Left ventricle myocardium inferior (tissue), 1 donor: ENCODE results near the gene RAD51AP1. TPM values are rescaled to one million over a fixed set of nuclear protein-coding genes. Genes with fewer than 3 reads are reported as not detected.

ENCODE experiments used
- DNase-seq: peaks from one replicate; pipeline ENCODE4 v3.0.0-alpha.2; 2020
- H3K27ac ChIP-seq: fragments of 200-600 bp; replicated peaks from 2 replicates; pipeline ENCODE4 v1.8.0; 2021
- H3K27me3 ChIP-seq: fragments of 200-600 bp; 2 replicates; pipeline ENCODE4 v1.8.0; 2021; ENCODE audit warnings: low read depth
- H3K36me3 ChIP-seq: fragments of 200-600 bp; 2 replicates; pipeline ENCODE4 v1.8.0; 2021
- H3K4me1 ChIP-seq: fragments of 200-600 bp; 2 replicates; pipeline ENCODE4 v1.8.0; 2021
- H3K4me3 ChIP-seq: fragments of 200-600 bp; 2 replicates; pipeline ENCODE4 v1.8.0; 2021; ENCODE audit warnings: mild to moderate bottlenecking, moderate library complexity
- H3K9me3 ChIP-seq: fragments of 200-600 bp; replicated peaks from 2 replicates; pipeline ENCODE4 v1.8.0; 2021
- intact Hi-C: fragments of 100-400 bp; cut with micrococcal nuclease; formaldehyde crosslinking; loops from one replicate; pipeline ENCODE4 v1.11.0; 2022
- long read RNA-seq: library from polyadenylated mRNA; unstranded; transcript quantifications from one replicate; pipeline ENCODE4 v2.0.0, GENCODE V29; 2021
- total RNA-seq: library from RNA; stranded (reverse); fragmentation: NEBNext Ultra II Directional; extraction: Animal tissue kit (Norgen Biotek cat#: 25700); gene quantifications from one replicate; pipeline ENCODE4 v1.2.1, GENCODE V29; 2021
- TF ChIP-seq, protein P1 (sequence below): fragments of 200-600 bp; IDR thresholded peaks from 2 replicates; pipeline ENCODE4 v1.8.0; 2021; ENCODE audit warnings: antibody characterized with exemption, mild to moderate bottlenecking, borderline replicate concordance
- donor health status: DM: no; HTN: yes; CAD: no; lungs with severe emphysema.

Gene RAD51AP1, protein sequence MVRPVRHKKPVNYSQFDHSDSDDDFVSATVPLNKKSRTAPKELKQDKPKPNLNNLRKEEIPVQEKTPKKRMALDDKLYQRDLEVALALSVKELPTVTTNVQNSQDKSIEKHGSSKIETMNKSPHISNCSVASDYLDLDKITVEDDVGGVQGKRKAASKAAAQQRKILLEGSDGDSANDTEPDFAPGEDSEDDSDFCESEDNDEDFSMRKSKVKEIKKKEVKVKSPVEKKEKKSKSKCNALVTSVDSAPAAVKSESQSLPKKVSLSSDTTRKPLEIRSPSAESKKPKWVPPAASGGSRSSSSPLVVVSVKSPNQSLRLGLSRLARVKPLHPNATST
- total RNA-seq, result 1.2 TPM
- long read RNA-seq, result 0 reads

DNA sequence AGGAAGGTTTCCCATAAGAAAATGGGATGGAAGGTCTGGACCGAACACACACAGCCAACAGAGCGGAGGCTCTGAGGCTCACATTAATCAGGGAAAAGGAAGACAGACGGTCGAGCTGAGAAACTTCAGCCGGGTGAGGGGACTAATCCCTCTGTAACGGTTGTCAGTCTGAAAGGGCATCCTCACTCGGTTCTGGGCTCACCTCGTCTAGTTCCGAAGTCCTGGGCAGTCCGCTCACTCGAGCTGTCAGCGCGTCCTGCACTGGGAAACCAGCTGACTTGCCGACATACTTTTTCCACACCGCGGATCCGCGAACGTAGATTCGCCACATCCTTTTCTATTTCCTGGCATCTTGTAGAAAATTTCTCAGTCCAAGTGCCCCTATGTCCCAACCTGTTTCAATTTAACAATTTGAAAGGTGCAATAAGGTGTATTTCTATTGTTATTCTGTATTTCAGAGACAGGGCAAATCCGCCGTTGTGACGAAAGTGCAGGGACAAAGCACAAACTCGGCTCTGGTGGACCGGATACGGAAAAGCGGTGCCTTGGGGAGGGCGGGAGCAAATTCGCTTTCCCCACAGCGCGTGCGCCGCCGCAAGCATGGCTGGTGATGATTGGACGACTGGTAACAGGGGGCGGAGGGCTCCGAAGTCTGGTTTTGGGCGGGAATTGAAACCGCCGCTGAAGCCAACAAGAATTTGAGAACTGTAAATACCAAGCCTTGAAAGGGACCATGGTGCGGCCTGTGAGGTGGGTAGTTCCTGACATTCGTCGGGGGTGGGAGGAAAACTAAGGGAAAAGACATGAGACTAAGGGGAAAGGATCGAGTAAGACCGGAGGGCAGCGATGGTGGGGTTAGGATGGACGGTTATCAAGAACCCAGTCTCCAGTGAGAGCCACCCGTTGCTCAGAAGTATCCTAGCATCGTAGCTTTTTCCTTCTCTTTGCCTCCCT lies at the start of gene RAD51AP1:
Gene RAD51AP1 (plus strand): TSS at position 684 of the 954 bp plus-strand sequence. CDS start 50 bp downstream, at position 734.
- Histone ChIP-seq H3K4me3 (peak within 1 kb of the TSS; percentile 78), H3K27ac (peak within 1 kb of the TSS; percentile 96), H3K27me3 (no peaks in the 10 kb centered on the region), H3K9me3 (no peaks in the 10 kb centered on the region), H3K36me3 (peaks cover 18% of the 10 kb centered on the region), H3K4me1 (peaks cover 26% of the 10 kb centered on the region)
- intact Hi-C loops, result no loop called here
- TF ChIP-seq, protein P1, sequence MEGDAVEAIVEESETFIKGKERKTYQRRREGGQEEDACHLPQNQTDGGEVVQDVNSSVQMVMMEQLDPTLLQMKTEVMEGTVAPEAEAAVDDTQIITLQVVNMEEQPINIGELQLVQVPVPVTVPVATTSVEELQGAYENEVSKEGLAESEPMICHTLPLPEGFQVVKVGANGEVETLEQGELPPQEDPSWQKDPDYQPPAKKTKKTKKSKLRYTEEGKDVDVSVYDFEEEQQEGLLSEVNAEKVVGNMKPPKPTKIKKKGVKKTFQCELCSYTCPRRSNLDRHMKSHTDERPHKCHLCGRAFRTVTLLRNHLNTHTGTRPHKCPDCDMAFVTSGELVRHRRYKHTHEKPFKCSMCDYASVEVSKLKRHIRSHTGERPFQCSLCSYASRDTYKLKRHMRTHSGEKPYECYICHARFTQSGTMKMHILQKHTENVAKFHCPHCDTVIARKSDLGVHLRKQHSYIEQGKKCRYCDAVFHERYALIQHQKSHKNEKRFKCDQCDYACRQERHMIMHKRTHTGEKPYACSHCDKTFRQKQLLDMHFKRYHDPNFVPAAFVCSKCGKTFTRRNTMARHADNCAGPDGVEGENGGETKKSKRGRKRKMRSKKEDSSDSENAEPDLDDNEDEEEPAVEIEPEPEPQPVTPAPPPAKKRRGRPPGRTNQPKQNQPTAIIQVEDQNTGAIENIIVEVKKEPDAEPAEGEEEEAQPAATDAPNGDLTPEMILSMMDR, result no peak
- DNase-seq, result peak; percentile 92

DNA sequence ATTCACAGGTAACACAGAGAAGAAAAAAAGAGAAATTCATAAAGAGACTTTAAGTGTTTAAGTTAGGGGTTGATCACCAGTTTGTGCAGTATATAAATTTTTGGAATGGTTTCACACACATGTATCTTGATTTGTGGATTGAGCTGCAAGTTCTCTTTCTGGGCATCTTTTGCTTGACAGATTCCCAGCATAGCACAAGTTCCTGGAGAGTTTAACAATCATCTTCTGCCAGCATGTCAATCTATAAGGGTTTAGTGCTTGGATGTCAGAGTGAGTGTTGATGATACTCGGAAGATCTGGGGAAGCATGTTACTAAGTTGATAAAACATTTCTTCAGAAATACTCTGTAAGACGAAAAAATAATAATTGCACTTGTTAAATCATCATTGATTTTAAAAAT lies 49.1 kb upstream of the RAD51AP1 start:
- intact Hi-C loops, result no loop called here
- peaks cover 37% of the 10 kb centered on the region for H3K36me3 ChIP-seq

DNA sequence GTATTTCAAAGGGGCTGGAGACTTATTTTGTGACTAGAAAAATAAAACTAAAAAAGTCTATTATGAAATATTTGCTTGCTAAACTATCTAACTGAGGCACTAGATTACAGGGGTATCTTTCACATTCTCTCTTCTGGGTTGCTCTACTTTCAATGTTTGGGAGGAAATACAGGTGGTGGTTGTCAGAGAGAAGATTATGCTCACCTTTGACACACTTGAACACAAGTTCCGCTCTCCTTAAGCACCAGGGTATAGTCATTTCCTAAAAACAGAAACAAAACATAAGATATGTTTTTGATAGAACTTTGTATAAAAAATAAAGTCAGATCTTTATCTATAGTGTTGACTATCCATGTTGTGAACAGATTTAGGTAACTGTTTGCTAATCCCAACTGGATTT lies 47.7 kb upstream of the RAD51AP1 start:
- Histone ChIP-seq H3K27me3 (no peaks in the 10 kb centered on the region), H3K36me3 (peaks cover 48% of the 10 kb centered on the region), H3K27ac (no peak overlapping the region), H3K4me1 (peaks cover 7% of the 10 kb centered on the region), H3K4me3 (no peak overlapping the region), H3K9me3 (no peaks in the 10 kb centered on the region)
- TF ChIP-seq, protein P1, result no peak
- no peak for DNase-seq
- intact Hi-C loops, result no loop called here

More for the DNA sequence above, 49.1 kb upstream of the RAD51AP1 start:
- TF ChIP-seq, protein P1, result no peak
- peaks cover 7% of the 10 kb centered on the region for H3K4me1 ChIP-seq
- H3K4me3 ChIP-seq, result no peak overlapping the region
- H3K27ac ChIP-seq, result no peak overlapping the region
- DNase-seq, result no peak
- H3K27me3 ChIP-seq, result no peaks in the 10 kb centered on the region
- H3K9me3 ChIP-seq, result no peaks in the 10 kb centered on the region

DNA sequence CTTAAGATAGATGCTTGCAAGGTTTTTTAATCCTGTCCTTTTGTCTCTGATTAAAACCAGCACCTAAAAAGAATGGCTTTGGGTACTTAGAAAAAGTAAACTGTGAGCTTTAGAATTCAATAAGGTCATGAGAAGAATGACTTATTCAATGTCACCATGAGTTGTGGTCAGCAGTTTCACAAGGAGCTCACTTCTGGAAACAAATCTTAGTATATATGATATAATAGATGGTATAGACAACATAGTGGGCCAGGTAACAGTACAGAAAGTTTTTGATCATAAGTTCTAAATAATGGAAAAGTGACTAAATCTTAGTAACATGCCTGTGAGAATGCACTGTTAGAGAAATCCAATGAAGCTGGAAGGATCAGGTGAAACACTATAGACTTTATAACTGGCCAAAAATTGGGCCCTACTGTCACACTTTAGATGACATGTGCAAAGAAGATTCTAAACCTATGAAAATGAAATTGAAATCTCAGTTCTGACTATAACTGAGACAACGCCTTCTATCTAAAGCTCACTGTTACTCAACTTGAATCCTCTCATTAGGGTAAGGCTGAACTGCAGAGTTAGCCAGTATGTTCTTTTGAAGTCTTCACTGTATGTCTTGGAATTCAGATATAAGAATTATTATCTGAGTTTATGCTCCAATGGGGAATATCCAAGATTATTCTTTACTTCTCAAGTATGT lies 42.4 kb upstream of the RAD51AP1 start:
- peaks cover 61% of the 10 kb centered on the region for H3K36me3 ChIP-seq
- intact Hi-C loops, result no loop called here
- no peaks in the 10 kb centered on the region for H3K9me3 ChIP-seq
- H3K4me3 ChIP-seq, result no peak overlapping the region
- no peaks in the 10 kb centered on the region for H3K27me3 ChIP-seq
- no peak overlapping the region for H3K27ac ChIP-seq
- no peak for DNase-seq
- peaks cover 2% of the 10 kb centered on the region for H3K4me1 ChIP-seq
- TF ChIP-seq, protein P1, result no peak

DNA sequence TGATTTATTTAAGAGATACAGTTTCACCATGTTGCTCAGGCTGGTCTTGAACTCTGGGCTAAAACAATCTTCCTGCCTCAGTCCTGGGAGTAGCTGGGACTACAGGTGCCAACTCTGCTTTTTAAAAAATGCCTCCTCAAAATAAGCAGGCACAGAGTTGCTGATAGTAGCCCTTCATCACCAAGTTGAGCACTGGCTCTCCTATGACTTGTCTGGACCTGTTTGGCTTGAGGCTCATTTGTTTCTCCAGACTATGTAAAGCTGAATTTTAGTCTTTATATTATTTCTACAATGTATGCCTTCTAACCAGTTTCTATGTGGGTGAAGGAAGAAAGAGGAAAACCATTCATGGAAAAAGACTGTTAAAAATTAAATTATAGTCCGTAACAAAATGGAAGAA lies 39.5 kb upstream of the RAD51AP1 start:
- H3K9me3 ChIP-seq, result no peaks in the 10 kb centered on the region
- H3K27me3 ChIP-seq, result no peaks in the 10 kb centered on the region
- intact Hi-C loops, result no loop called here
- H3K4me1 ChIP-seq, result peaks cover 5% of the 10 kb centered on the region
- no peak overlapping the region for H3K27ac ChIP-seq
- TF ChIP-seq, protein P1, result no peak
- H3K36me3 ChIP-seq, result peaks cover 69% of the 10 kb centered on the region
- DNase-seq, result no peak
- H3K4me3 ChIP-seq, result no peak overlapping the region
